Ectodermal cell (in vitro differentiated cells): Measurements from ENCODE around the gene PSMD14.

ENCODE experiments used
- H3K27ac ChIP-seq: 2 replicates; pipeline ENCODE4 v1.7.0; 2013; ENCODE audit warnings: mild to moderate bottlenecking, low read depth, low read length; ENCODE audit not compliant: insufficient read depth, poor library complexity, severe bottlenecking
- H3K27me3 ChIP-seq: 2 replicates; pipeline ENCODE4 v1.7.0; 2013; ENCODE audit warnings: mild to moderate bottlenecking, low read length; ENCODE audit not compliant: insufficient read depth, control insufficient read depth, poor library complexity, severe bottlenecking
- H3K36me3 ChIP-seq: one replicate; pipeline ENCODE4 v1.7.0; 2013; ENCODE audit warnings: low read length; ENCODE audit not compliant: control insufficient read depth, insufficient read depth
- H3K4me1 ChIP-seq: one replicate; pipeline ENCODE4 v1.7.0; 2013; ENCODE audit warnings: low read length; ENCODE audit not compliant: control insufficient read depth, insufficient read depth
- H3K4me3 ChIP-seq: 2 replicates; pipeline ENCODE4 v1.7.0; 2013; ENCODE audit warnings: low read depth, low read length, control low read depth; ENCODE audit not compliant: insufficient read depth
- H3K9me3 ChIP-seq: 2 replicates; pipeline ENCODE4 v1.7.0; 2013; ENCODE audit warnings: mild to moderate bottlenecking, low read length, moderate library complexity; ENCODE audit not compliant: control insufficient read depth
- WGBS, 2 experiments: methylation state at CpG; one replicate each; pipeline ENCODE4 v1.1.7; 2013; ENCODE audit warnings: missing lambda C conversion rate in 2 of 2; 5-methylcytosine and 5-hydroxymethylcytosine counted together

The PSMD14 gene

GRCh38 chr2:161406316-161406715 lies 98.1 kb downstream of the PSMD14 start:
- H3K27ac ChIP-seq: no peak overlapping the region
- no peaks in the 10 kb centered on the region for H3K9me3 ChIP-seq
- no peaks in the 10 kb centered on the region for H3K36me3 ChIP-seq
- H3K4me3 ChIP-seq: no peak overlapping the region
- H3K27me3 ChIP-seq: no peaks in the 10 kb centered on the region
- no peaks in the 10 kb centered on the region for H3K4me1 ChIP-seq
- 86 to 92% methylated on average over 5 of the region's 5 CpGs for WGBS, 2 experiments

GRCh38 chr2:161407597-161407996 lies 99.4 kb downstream of the PSMD14 start:
- no peak overlapping the region for H3K27ac ChIP-seq
- no peaks in the 10 kb centered on the region for H3K36me3 ChIP-seq
- 94 to 100% methylated on average over 1 to 2 of the region's 2 CpGs for WGBS, 2 experiments
- H3K27me3 ChIP-seq: peaks cover 5% of the 10 kb centered on the region
- H3K9me3 ChIP-seq: no peaks in the 10 kb centered on the region
- no peaks in the 10 kb centered on the region for H3K4me1 ChIP-seq
- no peak overlapping the region for H3K4me3 ChIP-seq

- H3K36me3 ChIP-seq: no peaks in the 10 kb centered on the region
- H3K9me3 ChIP-seq: no peaks in the 10 kb centered on the region
- peaks cover 23% of the 10 kb centered on the region for H3K27me3 ChIP-seq
- no peaks in the 10 kb centered on the region for H3K4me1 ChIP-seq
- WGBS, 2 experiments: 92% methylated on average over 1 of the region's 1 CpG; no CpG with 5 or more reads in 1 of the 2 experiments
- H3K27ac ChIP-seq: no peak overlapping the region
- no peak overlapping the region for H3K4me3 ChIP-seq
These were observed 101.2 kb downstream of the PSMD14 start for GRCh38 chr2:161409308-161409907.

- H3K36me3 ChIP-seq: no peaks in the 10 kb centered on the region
- no peak overlapping the region for H3K4me3 ChIP-seq
- H3K27ac ChIP-seq: no peak overlapping the region
- H3K9me3 ChIP-seq: no peaks in the 10 kb centered on the region
- peaks cover 52% of the 10 kb centered on the region for H3K27me3 ChIP-seq
- no peaks in the 10 kb centered on the region for H3K4me1 ChIP-seq
These were observed 104.1 kb downstream of the PSMD14 start for GRCh38 chr2:161412346-161412745.

- H3K9me3 ChIP-seq: no peaks in the 10 kb centered on the region
- peaks cover 5% of the 10 kb centered on the region for H3K4me1 ChIP-seq
- H3K36me3 ChIP-seq: no peaks in the 10 kb centered on the region
- peaks cover 72% of the 10 kb centered on the region for H3K27me3 ChIP-seq
- 1% methylated on average over 69 of the region's 69 CpGs for WGBS, 2 experiments
- peak overlapping the region; percentile 36 for H3K4me3 ChIP-seq
- no peak overlapping the region for H3K27ac ChIP-seq
These were observed 106.1 kb downstream of the PSMD14 start for GRCh38 chr2:161414042-161415033.

GRCh38 chr2:161415034-161415986 lies 107.1 kb downstream of the PSMD14 start:
- Histone ChIP-seq H3K9me3 (no peaks in the 10 kb centered on the region), H3K4me1 (peaks cover 5% of the 10 kb centered on the region), H3K4me3 (peak overlapping the region; percentile 36), H3K27ac (no peak overlapping the region), H3K27me3 (peaks cover 82% of the 10 kb centered on the region), H3K36me3 (no peaks in the 10 kb centered on the region)
- WGBS, 2 experiments: 2% methylated on average over 25 to 29 of the region's 29 CpGs

- WGBS, 2 experiments: 5 to 6% methylated on average over 16 of the region's 16 CpGs
- no peak within 1 kb of the TSS for H3K4me3 ChIP-seq
- H3K9me3 ChIP-seq: no peaks in the 10 kb centered on the region
- no peaks in the 10 kb centered on the region for H3K36me3 ChIP-seq
- H3K27me3 ChIP-seq: peaks cover 90% of the 10 kb centered on the region
- H3K27ac ChIP-seq: no peak within 1 kb of the TSS
- H3K4me1 ChIP-seq: peaks cover 5% of the 10 kb centered on the region
These were observed 107.9 kb downstream of the PSMD14 start, which contains the start of gene TBR1 for GRCh38 chr2:161415987-161416707. Gene TBR1, plus strand, starts transcription at chr2:161416297. Its CDS starts 114 bp downstream, at chr2:161416411.

GRCh38 chr2:161416708-161417437 lies 108.6 kb downstream of the PSMD14 start:
- Histone ChIP-seq H3K4me3 (no peak overlapping the region), H3K27ac (no peak overlapping the region), H3K27me3 (peaks cover 98% of the 10 kb centered on the region), H3K9me3 (no peaks in the 10 kb centered on the region), H3K36me3 (no peaks in the 10 kb centered on the region), H3K4me1 (peaks cover 5% of the 10 kb centered on the region)
- 4 to 5% methylated on average over 41 of the region's 41 CpGs for WGBS, 2 experiments
